Upper lobe of right lung (tissue), 1 donor: ENCODE measurements around the gene GPR26. TPM values are rescaled to one million over a fixed set of nuclear protein-coding genes. Genes with fewer than 3 reads are reported as not detected.
"Not testable (repeated sequence)": the region's sequence is repeated elsewhere in the genome, so short reads cannot be mapped to it uniquely, and the experiment has no call there.

ENCODE experiments used
- ATAC-seq: fragments of 200-7000 bp; cut with Tn5 transposase; one replicate; pipeline ENCODE4 v1.9.1; 2020; ENCODE audit warnings: mild to moderate bottlenecking, moderate library complexity
- DNase-seq: peaks from one replicate; pipeline ENCODE4 v3.0.0-alpha.2; 2020
- H3K27ac ChIP-seq: fragments of 200-600 bp; one replicate; pipeline ENCODE4 v1.8.0; 2022
- H3K27me3 ChIP-seq: fragments of 200-600 bp; one replicate; pipeline ENCODE4 v1.8.0; 2022; ENCODE audit warnings: mild to moderate bottlenecking
- H3K36me3 ChIP-seq: fragments of 200-600 bp; one replicate; pipeline ENCODE4 v1.8.0; 2022
- H3K4me1 ChIP-seq: fragments of 200-600 bp; one replicate; pipeline ENCODE4 v1.8.0; 2022
- H3K4me3 ChIP-seq: fragments of 200-600 bp; one replicate; pipeline ENCODE4 v1.8.0; 2022; ENCODE audit warnings: mild to moderate bottlenecking
- H3K9me3 ChIP-seq: fragments of 200-600 bp; one replicate; pipeline ENCODE4 v1.8.0; 2022
- intact Hi-C: fragments of 100-400 bp; cut with DNase I; formaldehyde crosslinking; loops from one replicate; pipeline ENCODE4 v1.11.0; 2022
- total RNA-seq: library from RNA; stranded (reverse); fragmentation: NEBNext Ultra II Directional; extraction: Animal tissue kit (Norgen Biotek cat#: 25700); gene quantifications from one replicate; pipeline ENCODE4 v1.2.1, GENCODE V29; 2021
- TF ChIP-seq, protein P1 (sequence below): fragments of 200-600 bp; IDR thresholded peaks from one replicate; pipeline ENCODE4 v1.8.0; 2022; ENCODE audit warnings: antibody characterized with exemption
- donor health status: DM: no; HTN: yes; CAD: no; lungs with severe emphysema.

GPR26 gene
- total RNA-seq, 1 donor from 2014 or later: not detected

DNA sequence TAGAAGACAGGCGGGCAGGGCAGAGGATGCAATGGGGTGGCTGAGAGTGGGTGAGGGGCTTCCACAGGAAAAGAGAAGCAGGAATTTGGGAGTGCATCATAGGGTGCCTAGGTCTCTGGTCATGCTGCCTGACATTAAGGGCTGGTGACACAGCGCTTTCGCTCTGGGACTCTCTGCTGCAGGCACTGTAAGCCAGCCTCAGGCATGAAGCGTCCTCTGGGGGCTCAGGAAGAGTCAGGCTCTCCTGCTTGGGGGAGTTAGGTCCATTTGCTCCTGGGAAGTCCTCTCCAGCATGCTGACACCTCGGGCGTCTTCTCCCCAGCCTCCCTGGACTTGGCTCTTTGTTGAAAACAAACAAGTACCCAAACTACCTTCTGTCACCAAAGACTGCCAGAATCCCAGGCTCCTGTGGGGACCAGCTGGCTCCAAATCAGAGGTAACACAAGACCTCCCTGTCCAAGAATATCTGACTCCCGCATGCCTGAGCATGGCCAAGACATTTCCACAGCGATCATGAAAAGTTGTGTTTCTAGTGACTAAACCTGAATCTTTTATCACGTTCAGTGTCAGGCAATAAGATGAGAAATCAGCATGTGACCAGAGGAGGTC, 55.4 kb downstream of the GPR26 start:
- intact Hi-C loops: no loop called here
- H3K36me3 ChIP-seq: no peaks in the 10 kb centered on the region
- H3K27ac ChIP-seq: no peak overlapping the region
- ATAC-seq: no peak
- no peaks in the 10 kb centered on the region for H3K9me3 ChIP-seq
- no peaks in the 10 kb centered on the region for H3K27me3 ChIP-seq
- no peak overlapping the region for H3K4me3 ChIP-seq
- H3K4me1 ChIP-seq: no peaks in the 10 kb centered on the region
- TF ChIP-seq, protein P1, sequence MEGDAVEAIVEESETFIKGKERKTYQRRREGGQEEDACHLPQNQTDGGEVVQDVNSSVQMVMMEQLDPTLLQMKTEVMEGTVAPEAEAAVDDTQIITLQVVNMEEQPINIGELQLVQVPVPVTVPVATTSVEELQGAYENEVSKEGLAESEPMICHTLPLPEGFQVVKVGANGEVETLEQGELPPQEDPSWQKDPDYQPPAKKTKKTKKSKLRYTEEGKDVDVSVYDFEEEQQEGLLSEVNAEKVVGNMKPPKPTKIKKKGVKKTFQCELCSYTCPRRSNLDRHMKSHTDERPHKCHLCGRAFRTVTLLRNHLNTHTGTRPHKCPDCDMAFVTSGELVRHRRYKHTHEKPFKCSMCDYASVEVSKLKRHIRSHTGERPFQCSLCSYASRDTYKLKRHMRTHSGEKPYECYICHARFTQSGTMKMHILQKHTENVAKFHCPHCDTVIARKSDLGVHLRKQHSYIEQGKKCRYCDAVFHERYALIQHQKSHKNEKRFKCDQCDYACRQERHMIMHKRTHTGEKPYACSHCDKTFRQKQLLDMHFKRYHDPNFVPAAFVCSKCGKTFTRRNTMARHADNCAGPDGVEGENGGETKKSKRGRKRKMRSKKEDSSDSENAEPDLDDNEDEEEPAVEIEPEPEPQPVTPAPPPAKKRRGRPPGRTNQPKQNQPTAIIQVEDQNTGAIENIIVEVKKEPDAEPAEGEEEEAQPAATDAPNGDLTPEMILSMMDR: no peak
- DNase-seq: no peak

DNA sequence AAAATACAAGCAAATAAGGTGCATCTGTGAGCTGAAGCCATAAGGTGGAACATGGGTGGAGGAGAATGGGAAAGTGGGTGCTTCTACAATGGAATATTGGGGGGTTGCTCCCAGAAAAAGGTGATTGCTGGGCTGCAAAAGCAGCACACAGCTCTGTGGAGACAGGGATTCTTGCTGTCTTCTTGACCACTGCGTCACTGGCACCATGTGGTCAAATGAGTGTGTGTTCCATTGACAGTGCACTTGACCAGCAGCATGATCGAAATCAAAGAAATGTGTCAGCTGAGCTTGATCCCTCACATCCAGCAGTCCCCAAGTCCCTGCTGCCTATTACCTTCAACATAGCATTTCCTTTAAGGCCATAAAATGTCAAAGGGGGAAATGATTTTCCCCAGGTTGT, 56.2 kb downstream of the GPR26 start:
- ATAC-seq (no peak), DNase-seq (no peak)
- Histone ChIP-seq H3K27me3 (no peaks in the 10 kb centered on the region), H3K4me3 (no peak overlapping the region), H3K36me3 (no peaks in the 10 kb centered on the region), H3K27ac (no peak overlapping the region), H3K9me3 (no peaks in the 10 kb centered on the region), H3K4me1 (no peaks in the 10 kb centered on the region)
- intact Hi-C loops: no loop called here
- TF ChIP-seq, protein P1: no peak

GRCh38 chr10:123724747-123725146, 58.6 kb downstream of the GPR26 start:
- Histone ChIP-seq H3K36me3 (no peaks in the 10 kb centered on the region), H3K27me3 (no peaks in the 10 kb centered on the region), H3K4me1 (no peaks in the 10 kb centered on the region), H3K27ac (no peak overlapping the region), H3K4me3 (no peak overlapping the region), H3K9me3 (no peaks in the 10 kb centered on the region)
- no peak for ATAC-seq
- TF ChIP-seq, protein P1: no peak
- intact Hi-C loops: no loop called here
- no peak for DNase-seq

- Histone ChIP-seq H3K27ac (no peak overlapping the region), H3K27me3 (no peaks in the 10 kb centered on the region), H3K36me3 (no peaks in the 10 kb centered on the region), H3K4me1 (no peaks in the 10 kb centered on the region), H3K9me3 (no peaks in the 10 kb centered on the region), H3K4me3 (no peak overlapping the region)
- no peak for ATAC-seq
- TF ChIP-seq, protein P1: no peak
- intact Hi-C loops: no loop called here
- DNase-seq: no peak
Measured at GRCh38 chr10:123726381-123726780, 60.2 kb downstream of the GPR26 start.

GRCh38 chr10:123726836-123727235, 60.7 kb downstream of the GPR26 start:
- Histone ChIP-seq H3K27ac (no peak overlapping the region), H3K9me3 (no peaks in the 10 kb centered on the region), H3K27me3 (no peaks in the 10 kb centered on the region), H3K4me1 (no peaks in the 10 kb centered on the region), H3K36me3 (no peaks in the 10 kb centered on the region), H3K4me3 (no peak overlapping the region)
- intact Hi-C loops: no loop called here
- no peak for ATAC-seq
- no peak for DNase-seq
- TF ChIP-seq, protein P1: no peak

DNA sequence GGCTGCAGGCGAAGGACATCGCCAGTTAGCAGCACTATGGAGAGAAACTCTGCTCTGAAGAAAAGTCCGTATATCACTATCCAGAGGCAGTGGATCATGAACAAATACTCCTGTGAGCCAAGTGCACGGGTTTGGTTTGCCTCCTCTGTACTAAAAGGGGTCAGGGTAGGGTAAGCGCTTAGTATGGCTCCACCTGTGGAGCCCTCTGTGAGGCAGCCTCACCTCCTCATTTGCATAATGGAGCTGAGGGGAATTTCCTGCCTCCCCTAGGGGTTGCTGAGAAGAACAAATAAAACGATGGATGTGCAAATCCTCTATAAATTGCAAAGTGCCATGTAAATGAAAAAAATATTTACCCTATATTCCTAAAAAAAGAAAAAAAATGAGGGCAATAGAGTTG, 63.4 kb downstream of the GPR26 start:
- intact Hi-C loops: no loop called here
- H3K27me3 ChIP-seq: no peaks in the 10 kb centered on the region
- no peaks in the 10 kb centered on the region for H3K4me1 ChIP-seq
- no peak overlapping the region for H3K27ac ChIP-seq
- TF ChIP-seq, protein P1: no peak
- no peaks in the 10 kb centered on the region for H3K36me3 ChIP-seq
- H3K9me3 ChIP-seq: no peaks in the 10 kb centered on the region
- no peak overlapping the region for H3K4me3 ChIP-seq
- no peak for DNase-seq
- no peak for ATAC-seq

DNA sequence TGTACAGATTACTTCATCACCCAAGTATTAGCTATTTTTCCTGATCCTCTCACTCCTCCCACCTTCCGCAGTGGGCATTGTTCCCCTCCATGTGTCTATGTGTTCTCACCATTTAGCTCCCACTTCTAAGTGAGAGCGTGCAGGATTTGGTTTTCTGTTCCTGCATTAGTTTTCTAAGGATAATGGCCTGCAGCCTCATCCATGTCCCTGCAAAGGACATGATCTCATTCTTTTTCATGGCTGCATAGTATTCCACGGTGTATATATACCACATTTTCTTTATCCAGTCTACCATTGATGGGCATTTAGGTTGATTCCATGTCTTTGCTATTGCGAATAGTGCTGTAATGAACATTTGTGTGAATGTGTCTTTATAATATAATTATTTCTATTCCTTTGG, 70.8 kb downstream of the GPR26 start:
- H3K27ac ChIP-seq, H3K4me1 ChIP-seq, H3K27me3 ChIP-seq, H3K4me3 ChIP-seq, DNase-seq, intact Hi-C loops, H3K36me3 ChIP-seq, H3K9me3 ChIP-seq, ATAC-seq: not testable (repeated sequence)
